ENCODE data around the gene RNF217. TPM values are rescaled to one million over a fixed set of nuclear protein-coding genes. Genes with fewer than 3 reads are reported as not detected.
"Not testable (repeated sequence)": the region's sequence is repeated elsewhere in the genome, so short reads cannot be mapped to it uniquely, and the experiment has no call there.

Gene RNF217
- total RNA-seq, 2 donors from 2014 or later = 2.0 TPM; not detected in 1

GRCh38 chr6:125110056-125110455 is 147.8 kb downstream of the RNF217 start:
- H3K36me3 Mint-ChIP-seq = peaks cover 22 to 32% of the 10 kb centered on the region in 2 donors
- no peak overlapping the region for H3K27ac Mint-ChIP-seq
- no peak for DNase-seq (ENCODE audit: low spot score in 2 of 2)
- peaks cover 35 to 36% of the 10 kb centered on the region in 2 donors for H3K9me3 Mint-ChIP-seq
- no peak for ATAC-seq

GRCh38 chr6:125111219-125111983 is 149.2 kb downstream of the RNF217 start:
- H3K27ac Mint-ChIP-seq = no peak overlapping the region
- no peak for DNase-seq (ENCODE audit: low spot score in 2 of 2)
- no peak for ATAC-seq

DNA sequence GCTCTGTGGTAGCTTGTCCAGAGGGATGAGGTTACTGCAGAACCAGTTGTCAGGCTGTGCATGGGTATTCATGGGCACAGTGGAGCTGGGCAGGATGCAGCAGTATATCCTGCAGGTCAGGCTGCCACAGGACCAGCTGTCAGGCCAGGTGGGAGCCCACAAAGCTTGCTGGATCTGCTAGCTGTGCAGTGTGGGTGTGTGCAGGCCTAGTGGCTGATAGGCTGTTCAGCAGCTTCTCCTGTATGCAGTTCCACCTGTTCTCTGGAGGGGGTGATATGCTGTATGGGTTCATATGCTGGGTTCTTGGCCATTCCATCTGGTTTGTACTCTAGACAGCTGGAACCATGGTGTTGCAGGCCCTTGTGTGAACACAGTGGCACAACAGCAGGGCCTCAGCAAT is 150.7 kb downstream of the RNF217 start:
- no peak overlapping the region for H3K27ac Mint-ChIP-seq
- DNase-seq (ENCODE audit: low spot score in 2 of 2) = no peak
- peaks cover 22 to 32% of the 10 kb centered on the region in 2 donors for H3K36me3 Mint-ChIP-seq
- no peak for ATAC-seq
- peaks cover 35 to 36% of the 10 kb centered on the region in 2 donors for H3K9me3 Mint-ChIP-seq

More at GRCh38 chr6:125111219-125111983, 149.2 kb downstream of the RNF217 start:
- Mint-ChIP-seq H3K36me3 (peaks cover 22 to 32% of the 10 kb centered on the region in 2 donors), H3K9me3 (peaks cover 35 to 36% of the 10 kb centered on the region in 2 donors)

DNA sequence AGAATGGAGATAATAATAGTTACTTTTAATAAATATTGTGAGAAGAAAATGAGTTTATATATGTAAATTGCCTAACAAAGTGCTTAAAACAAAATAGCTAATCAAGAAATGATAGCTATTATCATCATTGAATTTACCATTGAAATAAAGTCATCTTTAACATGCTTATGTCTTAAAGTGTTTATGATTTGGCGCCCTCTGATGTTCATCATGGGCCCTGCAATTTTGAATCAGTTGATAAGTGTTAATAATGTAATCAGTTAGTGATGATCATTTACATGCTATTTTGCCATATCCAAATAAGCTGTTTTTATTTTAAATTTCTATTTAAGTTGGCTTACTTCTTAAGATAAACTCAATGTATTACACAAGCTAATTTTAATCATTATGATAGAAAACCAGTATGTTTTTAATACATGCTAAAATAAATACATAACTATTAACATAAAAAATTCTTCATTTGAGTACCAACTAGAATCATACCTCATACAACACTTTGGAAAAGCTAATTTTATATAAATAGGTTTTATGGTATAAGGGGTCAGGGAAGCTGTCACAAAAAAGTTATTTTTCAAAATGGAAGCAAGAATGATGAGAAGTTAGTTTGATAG is 152.1 kb downstream of the RNF217 start:
- Mint-ChIP-seq H3K9me3 (peaks cover 29 to 30% of the 10 kb centered on the region in 2 donors), H3K27ac (no peak overlapping the region), H3K36me3 (peaks cover 22 to 30% of the 10 kb centered on the region in 2 donors)
- ATAC-seq (no peak), DNase-seq (ENCODE audit: low spot score in 2 of 2) (peak in 1 of 2 donors; percentile 24)

DNA sequence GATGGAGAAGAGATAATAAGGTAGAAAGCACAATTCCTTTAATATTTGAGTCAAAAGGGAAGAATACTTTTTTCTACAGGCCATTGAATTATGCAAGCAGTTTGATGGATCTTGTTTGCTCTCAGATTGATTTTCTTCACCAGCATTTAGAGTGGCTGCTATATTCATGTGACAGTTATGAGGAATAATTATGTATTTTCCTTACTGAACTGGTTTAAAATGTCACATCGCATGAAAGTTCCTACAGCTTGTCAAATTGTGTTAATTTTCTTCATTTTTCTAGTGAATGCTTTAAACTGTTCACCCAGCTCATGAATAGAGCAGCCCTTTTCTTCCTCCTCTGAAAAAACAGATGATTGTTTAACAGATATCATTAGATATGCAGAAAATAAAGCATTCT is 153.9 kb downstream of the RNF217 start:
- no peak for DNase-seq (ENCODE audit: low spot score in 2 of 2)
- ATAC-seq = no peak
- H3K9me3 Mint-ChIP-seq = peaks cover 14% of the 10 kb centered on the region in 2 donors
- H3K27ac Mint-ChIP-seq = no peak overlapping the region
- H3K36me3 Mint-ChIP-seq = peaks cover 14 to 17% of the 10 kb centered on the region in 2 donors

- DNase-seq (ENCODE audit: low spot score in 2 of 2) = no peak
- peaks cover 8 to 9% of the 10 kb centered on the region in 2 donors for H3K9me3 Mint-ChIP-seq
- peaks cover 9 to 11% of the 10 kb centered on the region in 2 donors for H3K36me3 Mint-ChIP-seq
- H3K27ac Mint-ChIP-seq = no peak overlapping the region
- no peak for ATAC-seq
Observed at GRCh38 chr6:125116710-125117109, 154.5 kb downstream of the RNF217 start.

DNA sequence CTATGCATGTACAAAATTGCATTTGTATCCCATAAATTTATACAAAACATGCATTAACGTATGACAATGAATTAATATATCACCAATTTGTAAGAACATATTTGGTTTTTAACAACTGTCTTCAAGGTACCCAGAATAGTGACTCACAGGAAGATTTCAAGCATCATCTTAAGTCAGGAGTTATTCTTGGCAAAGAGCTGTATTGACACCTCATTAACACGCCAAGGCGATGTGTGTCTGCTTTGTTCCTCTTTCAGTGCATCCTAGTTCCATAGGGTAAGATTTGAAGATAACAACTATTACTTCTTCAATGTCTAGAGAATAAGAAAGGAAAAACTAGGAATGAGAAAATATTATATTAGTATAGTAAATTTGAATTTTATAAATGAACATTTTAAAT is 155.6 kb downstream of the RNF217 start:
- H3K36me3 Mint-ChIP-seq = peaks cover 0 to under 1% of the 10 kb centered on the region in 2 donors
- no peaks in the 10 kb centered on the region for H3K9me3 Mint-ChIP-seq
- ATAC-seq = no peak

DNA sequence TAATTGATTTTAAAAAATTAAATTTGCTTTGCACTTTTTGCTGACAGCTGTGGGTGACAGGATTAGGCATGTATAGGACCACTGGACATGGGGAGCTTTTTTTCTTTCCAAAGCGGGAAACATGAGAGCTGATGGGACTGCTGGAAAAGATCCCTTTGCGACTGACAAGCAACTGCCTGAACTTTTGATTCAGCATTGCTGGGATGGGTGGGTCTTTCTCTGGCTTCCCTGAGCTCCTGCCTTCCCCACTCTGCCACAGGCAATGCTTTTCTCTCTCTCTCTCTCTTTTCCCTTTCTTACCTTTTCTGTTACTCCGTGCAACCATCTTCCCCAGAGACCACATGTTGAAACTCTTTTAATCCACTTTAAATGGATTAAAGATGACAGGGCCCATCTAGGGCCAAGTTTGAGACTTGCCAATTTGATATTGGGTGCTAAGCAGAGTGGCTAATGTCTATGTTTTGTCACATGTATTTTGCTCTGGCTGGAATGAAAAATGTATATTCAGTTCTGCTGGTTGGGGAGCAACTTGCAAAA is 157.9 kb downstream of the RNF217 start:
- Mint-ChIP-seq H3K36me3 (no peaks in the 10 kb centered on the region), H3K27ac (no peak overlapping the region), H3K9me3 (no peaks in the 10 kb centered on the region)
- DNase-seq (ENCODE audit: low spot score in 2 of 2) = no peak
- ATAC-seq = no peak

More for the DNA sequence above, 155.6 kb downstream of the RNF217 start:
- no peak overlapping the region for H3K27ac Mint-ChIP-seq
- no peak for DNase-seq (ENCODE audit: low spot score in 2 of 2)

- H3K9me3 Mint-ChIP-seq = no peaks in the 10 kb centered on the region
- H3K36me3 Mint-ChIP-seq = no peaks in the 10 kb centered on the region
- H3K27ac Mint-ChIP-seq = no peak overlapping the region
- ATAC-seq (no peak), DNase-seq (ENCODE audit: low spot score in 2 of 2) (no peak)
Observed at GRCh38 chr6:125121894-125122293, 159.7 kb downstream of the RNF217 start.

DNA sequence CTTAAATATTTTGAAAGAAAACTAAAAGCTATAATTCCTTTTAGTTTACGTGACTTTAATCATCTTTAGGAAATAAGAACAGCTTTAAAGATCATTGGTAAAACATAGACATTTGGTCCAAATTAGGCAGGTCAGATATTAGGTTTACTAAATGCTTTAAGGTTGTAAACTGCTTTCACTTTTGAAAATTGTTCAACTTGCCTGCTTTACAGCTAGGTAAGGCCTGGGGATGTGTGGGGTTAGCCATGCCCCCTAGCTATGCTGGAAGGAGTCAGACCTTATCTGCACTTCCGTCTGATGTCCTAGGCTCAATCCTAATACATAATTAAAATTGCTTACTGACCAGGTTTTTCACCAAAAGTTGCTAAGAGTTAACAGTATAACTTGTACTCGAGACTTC is 160.8 kb downstream of the RNF217 start:
- ATAC-seq = no peak
- H3K9me3 Mint-ChIP-seq = no peaks in the 10 kb centered on the region
- DNase-seq (ENCODE audit: low spot score in 2 of 2) = no peak
- peak overlapping the region in 1 of 2 donors; percentile 42 for H3K27ac Mint-ChIP-seq
- H3K36me3 Mint-ChIP-seq = no peaks in the 10 kb centered on the region

GRCh38 chr6:125123468-125124048 is 161.3 kb downstream of the RNF217 start:
- ATAC-seq (no peak), DNase-seq (ENCODE audit: low spot score in 2 of 2) (no peak)
- H3K36me3 Mint-ChIP-seq = no peaks in the 10 kb centered on the region
- H3K27ac Mint-ChIP-seq = peak overlapping the region in 1 of 2 donors; percentile 42
- H3K9me3 Mint-ChIP-seq = no peaks in the 10 kb centered on the region

DNA sequence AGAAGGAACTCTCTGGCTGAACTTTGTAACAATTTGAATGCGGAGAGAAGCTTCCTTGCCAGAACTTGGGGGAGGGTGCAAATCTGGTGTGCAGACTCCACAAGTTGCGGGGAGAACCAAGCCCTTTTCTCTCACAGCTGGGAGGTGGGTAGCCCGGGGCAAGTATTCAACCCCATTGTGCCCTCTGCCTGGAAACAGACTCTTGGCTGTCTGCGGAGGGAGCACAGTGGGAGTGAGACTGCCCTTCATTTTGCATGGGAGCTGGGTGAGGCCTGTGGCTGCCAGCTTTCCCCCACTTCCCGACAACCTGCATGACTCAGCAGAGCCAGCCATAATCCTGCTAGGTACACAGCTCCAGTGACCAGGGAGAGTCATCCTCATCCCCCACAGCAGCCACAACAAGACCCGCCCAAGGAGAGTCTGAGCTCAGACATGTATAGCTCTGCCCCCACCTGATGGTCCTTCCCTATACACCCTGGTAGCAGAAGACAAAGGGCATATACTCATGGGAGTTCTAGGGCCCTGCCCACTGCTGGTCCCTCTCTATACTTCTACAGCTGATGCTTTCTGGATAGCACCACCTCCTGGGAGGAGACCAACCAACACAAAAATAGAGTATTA is 161.9 kb downstream of the RNF217 start:
- Mint-ChIP-seq H3K9me3 (no peaks in the 10 kb centered on the region), H3K27ac (no peak overlapping the region), H3K36me3 (no peaks in the 10 kb centered on the region)
- ATAC-seq (no peak), DNase-seq (ENCODE audit: low spot score in 2 of 2) (no peak)

DNA sequence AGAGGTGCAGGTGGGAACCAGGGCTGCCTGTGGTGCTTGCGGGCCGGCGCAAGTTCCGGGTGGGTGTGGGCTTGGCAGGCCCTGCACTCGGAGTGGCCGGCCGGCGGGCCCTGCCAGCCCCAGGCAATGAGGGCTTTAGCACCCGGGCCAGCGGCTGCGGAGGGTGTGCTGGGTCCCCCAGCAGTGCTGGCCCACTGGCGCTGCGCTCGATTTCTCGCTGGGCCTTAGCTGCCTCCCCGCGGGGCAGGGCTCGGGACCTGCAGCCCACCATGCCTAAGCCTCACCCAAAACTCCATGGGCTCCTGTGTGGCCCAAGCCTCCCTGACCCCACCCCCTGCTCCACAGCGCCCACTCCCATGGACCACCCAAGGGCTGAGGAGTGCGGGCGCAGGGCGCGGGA is 163.6 kb downstream of the RNF217 start:
- ATAC-seq; H3K36me3 Mint-ChIP-seq; H3K9me3 Mint-ChIP-seq; DNase-seq (ENCODE audit: low spot score in 2 of 2); H3K27ac Mint-ChIP-seq: not testable (repeated sequence)

GRCh38 chr6:125129354-125129753 is 167.1 kb downstream of the RNF217 start:
- no peak for ATAC-seq
- Mint-ChIP-seq H3K36me3 (no peaks in the 10 kb centered on the region), H3K27ac (no peak overlapping the region), H3K9me3 (no peaks in the 10 kb centered on the region)
- no peak for DNase-seq (ENCODE audit: low spot score in 2 of 2)

DNA sequence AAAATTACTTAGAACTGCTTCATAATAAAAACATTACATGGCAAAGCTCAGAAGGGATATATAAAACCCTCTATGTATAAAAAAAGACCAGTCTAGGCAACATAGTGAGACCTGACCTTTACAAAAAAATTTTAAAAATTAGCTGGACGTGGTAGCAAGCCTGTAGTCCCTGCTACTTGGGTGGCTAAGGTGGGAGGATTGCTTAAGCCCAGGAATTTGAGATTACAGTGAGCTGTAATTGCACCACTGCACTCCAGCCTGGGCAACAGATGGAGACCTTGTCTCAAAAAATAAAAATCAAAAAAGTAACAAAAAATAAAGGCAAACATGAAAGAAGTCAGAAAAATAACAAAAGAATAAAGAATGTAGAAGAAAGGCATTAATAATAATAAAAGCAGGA is 169.8 kb downstream of the RNF217 start:
- Mint-ChIP-seq H3K27ac (no peak overlapping the region), H3K36me3 (no peaks in the 10 kb centered on the region), H3K9me3 (no peaks in the 10 kb centered on the region)
- ATAC-seq (no peak), DNase-seq (ENCODE audit: low spot score in 2 of 2) (no peak)

- Mint-ChIP-seq H3K27ac (no peak overlapping the region), H3K9me3 (no peaks in the 10 kb centered on the region), H3K36me3 (no peaks in the 10 kb centered on the region)
- DNase-seq (ENCODE audit: low spot score in 2 of 2) = no peak
- no peak for ATAC-seq
Observed at GRCh38 chr6:125136378-125136777, 174.1 kb downstream of the RNF217 start.

DNA sequence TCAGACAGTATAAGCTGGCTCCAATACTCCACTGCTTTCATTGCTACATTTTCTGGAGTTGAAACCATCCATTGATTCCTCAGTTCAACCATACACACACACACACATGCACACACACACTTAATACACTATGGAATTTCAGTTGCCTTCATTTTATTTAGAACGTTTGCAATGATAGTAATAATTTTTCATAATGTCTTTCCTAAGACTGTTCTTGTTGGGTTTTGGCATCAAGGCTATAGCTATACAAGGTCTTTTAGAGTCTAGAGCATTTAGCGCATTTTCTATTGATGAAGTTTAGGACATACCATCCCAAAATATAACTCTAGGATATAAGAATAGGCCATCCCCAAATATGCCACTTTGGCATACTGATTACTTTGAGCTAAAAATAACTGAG is 175.8 kb downstream of the RNF217 start:
- H3K36me3 Mint-ChIP-seq = no peaks in the 10 kb centered on the region
- no peaks in the 10 kb centered on the region for H3K9me3 Mint-ChIP-seq
- no peak overlapping the region for H3K27ac Mint-ChIP-seq
- DNase-seq (ENCODE audit: low spot score in 2 of 2) (no peak), ATAC-seq (no peak)

Measured in activated naive CD4-positive, alpha-beta T cell treated with anti-CD3 and anti-CD28 coated beads, Interleukin-2, amount 50 U/mL, for 72 hours (primary cell).